ENCODE data around the gene PPP2R2B. TPM values are rescaled to one million over a fixed set of nuclear protein-coding genes. Genes with fewer than 3 reads are reported as not detected.

The PPP2R2B gene
- total and polyA plus RNA-seq, 2 of the 4 experiments (the other 2 are of a cell fraction), result not detected

DNA sequence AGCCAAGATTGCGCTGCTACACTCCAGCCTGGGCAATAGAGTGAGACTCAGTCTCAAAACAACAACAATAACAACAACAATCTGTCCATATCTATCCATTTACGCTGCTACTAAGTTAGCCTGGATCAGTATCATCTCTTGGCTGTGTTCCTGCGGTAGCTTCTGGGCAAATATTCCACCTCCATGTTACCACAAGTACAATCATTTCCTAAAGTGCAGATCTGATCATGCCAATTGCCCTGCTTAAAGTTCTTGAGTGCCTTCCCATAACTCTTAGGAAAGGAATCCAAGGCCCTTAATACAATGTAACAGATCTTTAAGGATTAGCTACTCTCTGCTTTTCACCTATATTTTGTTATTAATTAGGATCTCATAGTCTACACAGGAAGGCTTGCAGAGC is 15.4 kb upstream of the PPP2R2B start:
- no peak overlapping the region for H3K9ac ChIP-seq (ENCODE audit: low read depth, low read length)
- H3K4me1 ChIP-seq (ENCODE audit: control insufficient read depth, insufficient read depth, low read length), result no peaks in the 10 kb centered on the region
- H2BK20ac ChIP-seq (ENCODE audit: low read depth, low read length), result no peak overlapping the region
- ChIA-PET CTCF (no interaction called here), POLR2A (ENCODE audit: unreplicated experiment) (no interaction called here)
- no peak overlapping the region for H2AK9ac ChIP-seq (replicated peaks; ENCODE audit: low read depth, low read length, poor library complexity)
- H4K8ac ChIP-seq (ENCODE audit: low read depth in 2 of 2, low read length in 2 of 2), result no peak overlapping the region
- intact Hi-C loops (cut with micrococcal nuclease), result no loop called here
- H3K27ac ChIP-seq (ENCODE audit: insufficient read depth, low read length), result no peak overlapping the region
- H2BK5ac ChIP-seq (ENCODE audit: low read depth, low read length, poor library complexity, severe bottlenecking), result no peak overlapping the region
- H3K36me3 ChIP-seq (ENCODE audit: control insufficient read depth, insufficient read depth, low read length), result no peaks in the 10 kb centered on the region
- no peak overlapping the region for H3K14ac ChIP-seq (replicated peaks; ENCODE audit: low read depth, low read length)
- no peaks in the 10 kb centered on the region for H3K79me1 ChIP-seq (ENCODE audit: low read depth in 1 of 2, low read length in 2 of 2)
- H3K9me1 ChIP-seq (ENCODE audit: insufficient read depth, low read length), result no peaks in the 10 kb centered on the region
- H3K9me3 ChIP-seq (ENCODE audit: control insufficient read depth, insufficient read depth, low read length), result no peaks in the 10 kb centered on the region
- BruUV-seq (replicated peaks), result no TSS peak
- no peak overlapping the region for H2BK15ac ChIP-seq (ENCODE audit: low read depth, low read length)
- no peak overlapping the region for H3K18ac ChIP-seq (ENCODE audit: low read depth, low read length)
- H2BK120ac ChIP-seq (ENCODE audit: low read depth, low read length), result no peak overlapping the region
- in situ Hi-C loops (cut with MboI; ENCODE audit: low sequenced_read_pairs), result no loop called here
- no peak overlapping the region for H3K23ac ChIP-seq (ENCODE audit: low read depth, low read length)
- H3K56ac ChIP-seq (ENCODE audit: extremely low read depth, insufficient read depth, low read length), result no peak overlapping the region
- no peak overlapping the region for H3K4ac ChIP-seq (ENCODE audit: low read depth, low read length)
- no peak overlapping the region for H4K5ac ChIP-seq (ENCODE audit: low read depth, low read length)
- no peaks in the 10 kb centered on the region for H3K27me3 ChIP-seq (ENCODE audit: control insufficient read depth, insufficient read depth, low read length)
- no peak overlapping the region for H2AFZ ChIP-seq (replicated peaks; ENCODE audit: low read length, poor library complexity)
- no peak overlapping the region for H2AK5ac ChIP-seq (ENCODE audit: low read depth, low read length)
- DNase-seq (no peak), ATAC-seq (ENCODE audit: low read depth) (no peak)
- H3K4me2 ChIP-seq (ENCODE audit: low read depth, low read length), result no peak overlapping the region
- H4K91ac ChIP-seq (ENCODE audit: insufficient read depth, low read depth, low read length), result no peak overlapping the region
- 48% methylated on average over 2 of the region's 3 CpGs; no CpG with 5 or more reads in 1 of the 2 experiments for WGBS, 2 experiments (ENCODE audit: extremely low coverage in 2 of 2, insufficient read length in 1 of 2)
- H4K20me1 ChIP-seq (ENCODE audit: insufficient read depth, low read length), result no peaks in the 10 kb centered on the region
- dilution Hi-C loops (cut with HindIII; ENCODE audit: low sequenced_read_pairs, unreplicated experiment), result no loop called here
- TF ChIP-seq MAZ (IDR thresholded peaks at IDR 0.05; ENCODE audit: borderline replicate concordance, low read depth, low read length) (no peak), CEBPB (IDR thresholded peaks at IDR 0.05; ENCODE audit: low read depth, low read length) (no peak), CHD1 (IDR thresholded peaks at IDR 0.05; ENCODE audit: low read depth, low read length) (no peak), MXI1 (IDR thresholded peaks at IDR 0.05; ENCODE audit: borderline replicate concordance, low read depth, low read length) (no peak)
- TF ChIP-seq, protein P1, sequence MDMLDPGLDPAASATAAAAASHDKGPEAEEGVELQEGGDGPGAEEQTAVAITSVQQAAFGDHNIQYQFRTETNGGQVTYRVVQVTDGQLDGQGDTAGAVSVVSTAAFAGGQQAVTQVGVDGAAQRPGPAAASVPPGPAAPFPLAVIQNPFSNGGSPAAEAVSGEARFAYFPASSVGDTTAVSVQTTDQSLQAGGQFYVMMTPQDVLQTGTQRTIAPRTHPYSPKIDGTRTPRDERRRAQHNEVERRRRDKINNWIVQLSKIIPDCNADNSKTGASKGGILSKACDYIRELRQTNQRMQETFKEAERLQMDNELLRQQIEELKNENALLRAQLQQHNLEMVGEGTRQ (IDR thresholded peaks at IDR 0.05; ENCODE audit: low read depth, low read length), result no peak
- no peak overlapping the region for H3K4me3 ChIP-seq (ENCODE audit: insufficient read depth, low read depth, low read length)
